Choroid plexus epithelial cell (primary cell): Measurements from ENCODE around the gene FKBP4.

ENCODE experiments used
- DNase-seq: peaks from one replicate; pipeline ENCODE4 v3.0.0-alpha.2; 2010; ENCODE audit warnings: low read depth
- H3K4me3 ChIP-seq: 2 replicates; pipeline ENCODE4 v1.5.1; 2011; ENCODE audit warnings: low read depth, mild to moderate bottlenecking, control low read depth, low read length, moderate library complexity
- CTCF ChIP-seq: conservative IDR thresholded peaks from 2 replicates; pipeline ENCODE4 v1.5.1; 2011; ENCODE audit warnings: low read depth, mild to moderate bottlenecking, control low read depth, inconsistent platforms, low read length, moderate library complexity

FKBP4 gene

GRCh38 chr12:2819810-2820209 lies 25.0 kb downstream of the FKBP4 start:
- no peak for DNase-seq
- H3K4me3 ChIP-seq: no peak overlapping the region
- no peak for TF ChIP-seq CTCF

- no peak for TF ChIP-seq CTCF
- no peak for DNase-seq
- no peak overlapping the region for H3K4me3 ChIP-seq
Measured at GRCh38 chr12:2820432-2820831, 25.7 kb downstream of the FKBP4 start.

- no peak overlapping the region for H3K4me3 ChIP-seq
- TF ChIP-seq CTCF: no peak
- DNase-seq: no peak
Measured at GRCh38 chr12:2823483-2823882, 28.7 kb downstream of the FKBP4 start.

GRCh38 chr12:2824541-2824940 lies 29.8 kb downstream of the FKBP4 start:
- no peak for DNase-seq
- no peak for TF ChIP-seq CTCF
- H3K4me3 ChIP-seq: no peak overlapping the region

- no peak for TF ChIP-seq CTCF
- no peak overlapping the region for H3K4me3 ChIP-seq
- DNase-seq: no peak
Measured at GRCh38 chr12:2825132-2825531, 30.4 kb downstream of the FKBP4 start.

GRCh38 chr12:2826036-2826435 lies 31.3 kb downstream of the FKBP4 start:
- DNase-seq: no peak
- H3K4me3 ChIP-seq: no peak overlapping the region
- TF ChIP-seq CTCF: no peak

- no peak overlapping the region for H3K4me3 ChIP-seq
- no peak for DNase-seq
- no peak for TF ChIP-seq CTCF
Measured at GRCh38 chr12:2826721-2827515, 32.1 kb downstream of the FKBP4 start.
